Astrocyte of the spinal cord (primary cell): ENCODE measurements around the gene DNER.
"Not testable (repeated sequence)": the region's sequence is repeated elsewhere in the genome, so short reads cannot be mapped to it uniquely, and the experiment has no call there.

Source experiments
- DNase-seq: peaks from one replicate; pipeline ENCODE4 v3.0.0; 2011; ENCODE audit warnings: low read depth, low spot score
- H3K4me3 ChIP-seq: 2 replicates; pipeline ENCODE4 v1.5.1; 2011; ENCODE audit warnings: low read depth, mild to moderate bottlenecking, low read length, moderate library complexity
- in situ Hi-C: cut with HindIII; loops from 2 replicates; pipeline ENCODE4 v1.10.0; 2017; ENCODE audit warnings: low sequenced_read_pairs
- TF ChIP-seq, protein P1 (sequence below): IDR thresholded peaks from 2 replicates; pipeline ENCODE4 v1.5.1; 2012; ENCODE audit warnings: low read depth, mild to moderate bottlenecking, low read length, inconsistent platforms

Gene DNER

DNA sequence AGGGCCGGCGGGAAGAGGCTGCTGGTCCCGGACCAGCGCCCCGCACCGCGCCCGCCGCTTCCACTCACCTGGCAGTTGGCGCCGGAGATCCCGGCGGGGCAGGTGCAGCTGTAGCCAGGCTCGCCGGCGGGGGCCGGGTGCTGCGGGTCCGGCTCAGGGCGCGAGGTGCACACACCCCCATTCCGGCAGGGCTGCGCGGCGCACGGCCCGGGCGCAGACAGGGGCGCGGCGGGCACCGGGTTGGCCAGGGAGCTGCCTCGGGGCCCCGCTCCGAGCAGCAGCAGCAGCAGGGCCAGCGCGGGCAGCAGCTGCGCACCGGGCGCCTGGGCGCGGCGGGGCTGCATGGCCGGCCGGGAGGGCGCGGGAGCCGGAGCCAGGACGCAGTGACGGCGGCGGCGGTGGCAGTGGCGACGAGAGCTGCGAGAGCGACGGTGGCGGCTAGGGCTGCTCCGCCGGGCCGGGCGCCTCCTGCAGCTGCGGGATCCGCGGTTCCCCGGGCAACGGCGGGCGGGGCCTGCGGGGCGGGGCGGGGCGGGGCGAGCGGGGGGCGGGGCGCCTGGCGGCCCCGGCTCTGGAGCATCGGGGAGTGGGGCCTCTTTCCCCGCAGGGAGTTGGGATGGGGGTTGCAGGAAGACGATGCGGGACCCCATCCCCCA is at the start of gene DNER:
Gene DNER (minus strand): TSS at position 476 of the 656 bp plus-strand sequence. CDS start 132 bp downstream, at position 344.
- TF ChIP-seq, protein P1, sequence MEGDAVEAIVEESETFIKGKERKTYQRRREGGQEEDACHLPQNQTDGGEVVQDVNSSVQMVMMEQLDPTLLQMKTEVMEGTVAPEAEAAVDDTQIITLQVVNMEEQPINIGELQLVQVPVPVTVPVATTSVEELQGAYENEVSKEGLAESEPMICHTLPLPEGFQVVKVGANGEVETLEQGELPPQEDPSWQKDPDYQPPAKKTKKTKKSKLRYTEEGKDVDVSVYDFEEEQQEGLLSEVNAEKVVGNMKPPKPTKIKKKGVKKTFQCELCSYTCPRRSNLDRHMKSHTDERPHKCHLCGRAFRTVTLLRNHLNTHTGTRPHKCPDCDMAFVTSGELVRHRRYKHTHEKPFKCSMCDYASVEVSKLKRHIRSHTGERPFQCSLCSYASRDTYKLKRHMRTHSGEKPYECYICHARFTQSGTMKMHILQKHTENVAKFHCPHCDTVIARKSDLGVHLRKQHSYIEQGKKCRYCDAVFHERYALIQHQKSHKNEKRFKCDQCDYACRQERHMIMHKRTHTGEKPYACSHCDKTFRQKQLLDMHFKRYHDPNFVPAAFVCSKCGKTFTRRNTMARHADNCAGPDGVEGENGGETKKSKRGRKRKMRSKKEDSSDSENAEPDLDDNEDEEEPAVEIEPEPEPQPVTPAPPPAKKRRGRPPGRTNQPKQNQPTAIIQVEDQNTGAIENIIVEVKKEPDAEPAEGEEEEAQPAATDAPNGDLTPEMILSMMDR, result no peak
- in situ Hi-C loops, result no loop called here
- DNase-seq, result no peak
- peak within 1 kb of the TSS; percentile 52 for H3K4me3 ChIP-seq

DNA sequence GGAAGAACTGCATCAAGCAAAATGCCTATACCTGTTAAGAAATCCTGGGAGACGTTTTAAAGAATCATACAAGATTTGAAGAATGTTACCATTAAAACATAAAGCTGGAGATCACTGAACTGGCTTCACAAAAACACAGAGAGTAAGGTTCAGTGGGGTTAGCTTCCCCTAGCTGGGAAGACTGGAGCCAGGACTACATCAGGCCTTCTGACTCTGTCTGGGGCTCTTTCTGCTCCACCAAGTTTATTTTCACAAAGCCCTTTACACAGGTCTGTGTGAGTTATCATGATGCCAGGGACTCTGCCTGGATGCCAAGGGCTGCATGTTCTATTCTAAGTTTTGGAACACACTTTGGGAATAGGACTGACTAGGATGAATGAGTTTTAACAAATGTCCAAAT is 47.3 kb upstream of the DNER start:
- in situ Hi-C loops, result no loop called here
- DNase-seq, result no peak
- TF ChIP-seq, protein P1, result no peak
- H3K4me3 ChIP-seq, result no peak overlapping the region

GRCh38 chr2:229757462-229757861 is 43.1 kb upstream of the DNER start:
- DNase-seq, in situ Hi-C loops, H3K4me3 ChIP-seq: not testable (repeated sequence)

DNA sequence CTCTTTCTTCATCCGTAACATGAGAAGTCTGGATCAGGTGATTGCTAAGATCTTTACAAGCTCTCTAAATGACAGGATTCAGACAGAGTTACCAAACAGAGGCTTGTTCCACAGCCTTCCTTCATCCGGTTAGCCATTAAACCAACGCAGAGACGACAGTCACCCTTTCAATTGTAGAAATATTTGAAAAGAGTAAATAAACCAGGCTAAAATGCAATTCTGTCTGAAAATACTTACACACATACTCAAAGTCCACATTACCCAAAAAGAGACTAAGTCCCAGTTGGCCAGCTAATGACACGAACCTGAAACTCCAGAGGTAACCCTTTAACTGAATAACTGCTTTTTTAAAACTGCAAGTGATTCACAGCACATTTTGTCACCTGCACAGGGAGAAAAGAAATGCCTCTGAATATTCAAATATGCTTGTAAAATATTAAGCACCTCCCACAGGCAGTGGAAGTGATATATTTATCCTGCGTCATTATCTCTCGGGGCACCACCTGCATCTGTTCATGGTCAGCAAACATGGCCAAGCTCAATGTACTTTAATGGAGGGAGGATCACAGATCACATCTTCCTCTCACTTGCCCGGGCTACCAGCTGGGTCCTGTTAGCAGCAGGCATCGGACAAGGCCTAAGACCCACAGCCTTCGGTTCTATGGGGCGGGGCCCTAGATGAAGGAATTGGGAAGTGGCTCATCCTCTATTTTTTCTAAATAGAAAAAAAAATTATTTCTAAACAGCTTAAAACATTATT is 38.8 kb upstream of the DNER start:
- H3K4me3 ChIP-seq, result no peak overlapping the region
- DNase-seq, result no peak
- in situ Hi-C loops, result no loop called here
- TF ChIP-seq, protein P1, result no peak

GRCh38 chr2:229749779-229750178 is 35.4 kb upstream of the DNER start:
- no peak for DNase-seq
- H3K4me3 ChIP-seq, result no peak overlapping the region
- in situ Hi-C loops, result no loop called here
- TF ChIP-seq, protein P1, result no peak

DNA sequence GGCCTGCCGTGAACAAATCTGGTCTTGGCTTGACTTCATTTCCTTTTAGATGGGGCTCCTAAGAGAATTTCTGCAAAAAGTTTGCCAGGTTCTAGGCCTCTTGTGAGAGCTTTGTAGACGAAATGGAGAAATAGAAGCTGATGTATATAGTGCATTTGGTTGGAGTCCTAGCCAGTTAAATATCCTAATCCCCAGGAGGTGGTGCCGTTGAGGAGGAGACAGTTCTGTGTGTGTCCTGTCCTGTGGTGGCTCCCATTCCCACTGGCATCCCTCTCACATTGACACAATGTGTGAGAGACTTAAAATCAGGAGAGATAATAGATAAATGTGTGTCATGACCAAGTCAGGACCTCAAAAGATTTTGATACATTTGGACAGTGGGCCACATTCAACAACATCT is 34.6 kb upstream of the DNER start:
- TF ChIP-seq, protein P1, result no peak
- DNase-seq, result no peak
- H3K4me3 ChIP-seq, result no peak overlapping the region
- in situ Hi-C loops, result no loop called here

- DNase-seq, in situ Hi-C loops, H3K4me3 ChIP-seq: not testable (repeated sequence)
These were observed 28.3 kb upstream of the DNER start for GRCh38 chr2:229742691-229743090.
